K562 (cell line): Measurements from ENCODE around the gene CACNA2D4. TPM values are rescaled to one million over a fixed set of nuclear protein-coding genes. Genes with fewer than 3 reads are reported as not detected.

Experiments used
- ATAC-seq: fragments of 200-7000 bp; cut with Tn5 transposase; 3 replicates; pipeline ENCODE4 v1.9.1; 2020; ENCODE audit warnings: moderate library complexity
- BruUV-seq: library from RNA; stranded (reverse); fragments of 400-500 nt; replicated peaks from 2 replicates; lab custom pipeline; 2021; lab: Mats Ljungman, UMichigan
- CTCF ChIA-PET: fragments of 300-600 bp; formaldehyde crosslinking; extraction: SDS; loops from one replicate; lab custom pipeline; 2021; ENCODE audit warnings: low intra/inter-chr PET ratio; lab: Yijun Ruan, JAX
- POLR2A ChIA-PET: fragments of 300-600, 350-650 bp; sonication (Branson Sonifier 250); formaldehyde crosslinking; extraction: SDS; loops from one replicate; lab custom pipeline; 2021; ENCODE audit warnings: antibody characterized with exemption, inconsistent platforms; lab: Yijun Ruan, JAX
- DNase-seq, 4 experiments: peaks; one replicate each; pipeline versions ENCODE4 v3.0.0 to v3.0.0-alpha.2; 2011 to 2018; ENCODE audit warnings: low spot score in 3 of 4, mixed read lengths in 3 of 4; ENCODE audit errors: extremely low read depth in 1 of 4
- FAIRE-seq: peaks from 2 replicates; lab custom pipeline; 2011; peaks lifted over from hg19 to GRCh38; lab: Jason Lieb, UNC
- H2AFZ ChIP-seq: 2 replicates; pipeline ENCODE4 v1.6.0; 2011; ENCODE audit warnings: low read depth, low read length, control low read depth, inconsistent platforms
- H3K27ac ChIP-seq: fragments of 200-600 bp; 3 replicates; pipeline ENCODE4 v1.8.0; 2011; ENCODE audit warnings: low read depth, mild to moderate bottlenecking, control low read depth, inconsistent platforms, low read length, moderate library complexity, mixed read lengths; ENCODE audit errors: extremely low read depth
- H3K27me3 ChIP-seq, 2 experiments: fragments of 300-600 bp in 1 of 2; 2 replicates in 1 of 2; 3 replicates in 1 of 2; pipeline versions ENCODE4 v1.6.0 to v1.8.0; 2011; ENCODE audit warnings: inconsistent platforms in 2 of 2, low read length in 2 of 2, mild to moderate bottlenecking in 1 of 2, mixed read lengths in 1 of 2, moderate library complexity in 1 of 2; ENCODE audit not compliant: control insufficient read depth in 2 of 2, insufficient read depth in 2 of 2
- H3K36me3 ChIP-seq: fragments of 300-600 bp; 3 replicates; pipeline ENCODE4 v1.8.0; 2011; ENCODE audit warnings: mild to moderate bottlenecking, low read length, inconsistent platforms; ENCODE audit not compliant: control insufficient read depth, insufficient read depth
- H3K4me1 ChIP-seq, 2 experiments: fragments of 200-600 bp in 1 of 2; replicated peaks in 1 of 2; 2 replicates in 1 of 2; 3 replicates in 1 of 2; pipeline versions ENCODE4 v1.5.1 to v1.8.0; 2011; ENCODE audit warnings: inconsistent platforms in 2 of 2, low read length in 2 of 2, mild to moderate bottlenecking in 1 of 2, mixed read lengths in 1 of 2, moderate library complexity in 1 of 2; ENCODE audit not compliant: control insufficient read depth in 2 of 2, insufficient read depth in 2 of 2
- H3K4me2 ChIP-seq: 2 replicates; pipeline ENCODE4 v1.6.1; 2011; ENCODE audit warnings: low read length, control low read depth, inconsistent platforms, mixed read lengths; ENCODE audit not compliant: insufficient read depth
- H3K4me3 ChIP-seq: fragments of 200-600 bp; sonication (generic), shearing (Covaris generic); 2 replicates; pipeline ENCODE4 v1.5.1; 2016; ENCODE audit warnings: control low read depth, inconsistent platforms
- H3K79me2 ChIP-seq: fragments of 200-600 bp; 3 replicates; pipeline ENCODE4 v1.8.0; 2011; ENCODE audit warnings: low read length, inconsistent platforms; ENCODE audit not compliant: control insufficient read depth, insufficient read depth
- H3K9ac ChIP-seq, 2 experiments: 2 replicates each; pipeline versions ENCODE4 v1.6.0 to v1.6.1; 2011; ENCODE audit warnings: low read depth in 2 of 2, low read length in 2 of 2, control low read depth in 1 of 2, inconsistent platforms in 1 of 2, mild to moderate bottlenecking in 1 of 2, mixed read lengths in 1 of 2; ENCODE audit not compliant: insufficient read depth in 1 of 2
- H3K9me1 ChIP-seq: one replicate; pipeline ENCODE4 v1.6.0; 2011; ENCODE audit warnings: inconsistent platforms, mild to moderate bottlenecking, low read length, moderate library complexity; ENCODE audit not compliant: control insufficient read depth, insufficient read depth
- H3K9me3 ChIP-seq: replicated peaks from 2 replicates; pipeline ENCODE4 v1.5.1; 2011; ENCODE audit warnings: low read depth, low read length, inconsistent platforms; ENCODE audit not compliant: control insufficient read depth, insufficient read depth
- H4K20me1 ChIP-seq: replicated peaks from 2 replicates; pipeline ENCODE4 v1.6.1; 2011; ENCODE audit warnings: low read length, inconsistent platforms, mixed read lengths; ENCODE audit not compliant: control insufficient read depth, insufficient read depth
- CBFA2T2 ChIP-seq: fragments of 450-650 bp; conservative IDR thresholded peaks from 2 replicates; pipeline ENCODE4 v1.6.1; 2017; ENCODE audit warnings: mild to moderate bottlenecking
- GTF2E2 ChIP-seq: fragments of 200-800 bp; sonication (Bioruptor generic); IDR thresholded peaks from 2 replicates; pipeline ENCODE4 v1.6.1; 2016; ENCODE audit warnings: missing genetic modification characterization, missing compliant biosample characterization
- ZMIZ1 ChIP-seq, 2 experiments: fragments of 150-350 bp in 1 of 2; IDR thresholded peaks; 2 replicates each; pipeline ENCODE4 v1.6.1; 2012 to 2016; ENCODE audit warnings: low read depth in 2 of 2, low read length in 2 of 2, mild to moderate bottlenecking in 1 of 2, moderate library complexity in 1 of 2
- WGBS: fragments of 100-300 bp; shearing (Covaris generic); methylation state at CpG from one replicate; pipeline ENCODE4 v1.1.6; 2016; ENCODE audit warnings: low coverage, mixed read lengths; ENCODE audit not compliant: insufficient coverage; ENCODE audit errors: missing lambda C conversion rate; 5-methylcytosine and 5-hydroxymethylcytosine counted together
- in situ Hi-C: fragments of 300-500 bp; cut with MboI; formaldehyde crosslinking; loops from 4 replicates; pipeline ENCODE4 v1.15.0; 2018; ENCODE audit warnings: inconsistent platforms, mixed read lengths
- intact Hi-C: fragments of 100-400 bp; cut with micrococcal nuclease; formaldehyde crosslinking; loops from 2 replicates; pipeline ENCODE4 v1.14.2; 2022
- polyA plus RNA-seq, 8 experiments: library from polyadenylated mRNA; depleted of rRNA in 4 of 8; stranded (reverse) in 5 of 8; unstranded in 3 of 8; fragments of >200 nt; fragmentation: Nextera tagmentation in 2 of 8; fragmentation: Illumina TruSeq in 1 of 8; extraction: Ambion mirVana in 2 of 8; extraction: Trizol in 1 of 8; gene quantifications; 2 replicates each; pipeline versions ENCODE4 v1.2.1 to v1.2.3, GENCODE V29; 2011 to 2014; ENCODE audit warnings: inconsistent platforms in 1 of 8, missing spikeins in 1 of 8
- total RNA-seq, 7 experiments: library from RNA; depleted of rRNA in 6 of 7; stranded (reverse); fragments of >200 nt in 6 of 7; fragmentation: Illumina TruSeq in 2 of 7; extraction: Trizol in 2 of 7; gene quantifications; 2 replicates each; pipeline versions ENCODE4 v1.2.1 to v1.2.3, GENCODE V29; 2011 to 2021; ENCODE audit warnings: low replicate concordance in 1 of 7

The CACNA2D4 gene
- total and polyA plus RNA-seq, 9 of the 15 experiments (the other 6 are each of a cell fraction or from before 2014, with no cell fraction given) = 0.04 to 0.69 (median 0.40) TPM; not detected in 3

GRCh38 chr12:1841586-1842182, 76.8 kb downstream of the CACNA2D4 start (continued):
- TF ChIP-seq ZMIZ1 (IDR thresholded peaks at IDR 0.05; ENCODE audit: low read depth in 2 of 2, low read length in 2 of 2) = no peak

DNA sequence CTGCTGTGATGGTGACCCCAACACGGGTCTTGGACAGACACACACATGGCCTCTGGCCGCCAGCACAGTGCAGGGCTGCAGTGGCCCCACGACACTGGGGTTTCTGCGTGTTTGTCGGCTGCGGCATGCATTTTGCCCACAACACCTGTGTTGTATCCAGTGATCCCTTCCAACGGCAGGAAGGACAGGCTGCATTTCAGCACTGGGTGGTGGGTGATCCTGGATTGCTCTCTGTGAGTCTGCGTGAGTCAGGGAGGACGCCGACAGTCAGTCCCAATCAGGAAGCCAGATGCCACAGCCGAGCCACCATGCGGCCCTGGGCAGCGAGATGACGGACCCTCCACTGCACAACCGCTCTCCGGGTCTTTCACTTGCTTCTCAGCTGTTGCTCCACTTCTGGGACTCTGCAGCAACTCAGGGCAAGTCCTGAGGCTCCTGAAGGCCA, 77.4 kb downstream of the CACNA2D4 start:
- H3K9me1 ChIP-seq = no peaks in the 10 kb centered on the region
- no peaks in the 10 kb centered on the region for H3K9me3 ChIP-seq
- POLR2A ChIA-PET = no interaction called here
- no peak overlapping the region for H3K27ac ChIP-seq
- DNase-seq = no peak
- H3K4me1 ChIP-seq = peaks cover 0 to 11% of the 10 kb centered on the region in 2 experiments; a peak in 2 of 5 replicates
- ATAC-seq = no peak
- peaks cover 23 to 73% of the 10 kb centered on the region in 2 experiments; a peak in 4 of 5 replicates for H3K27me3 ChIP-seq
- no peak overlapping the region for H3K4me3 ChIP-seq
- no peaks in the 10 kb centered on the region for H4K20me1 ChIP-seq
- H3K79me2 ChIP-seq = no peaks in the 10 kb centered on the region
- no TSS peak for BruUV-seq
- no peak overlapping the region for H3K9ac ChIP-seq
- no peak for FAIRE-seq
- WGBS = 1% methylated on average over 7 of the region's 16 CpGs
- no peaks in the 10 kb centered on the region for H3K36me3 ChIP-seq
- CTCF ChIA-PET = no interaction called here
- intact Hi-C loops = no loop called here
- no peak overlapping the region for H3K4me2 ChIP-seq
- TF ChIP-seq CBFA2T2 (no peak), GTF2E2 (tag) (no peak)
- in situ Hi-C loops = no loop called here
- H2AFZ ChIP-seq = no peak overlapping the region
